NB4 (cell line): Measurements from ENCODE around the gene CERCAM.

ENCODE experiments used
- CTCF ChIP-seq: IDR thresholded peaks from one replicate; pipeline ENCODE4 v1.5.1; 2012; ENCODE audit warnings: low read depth, low read length
- MAX ChIP-seq: IDR thresholded peaks from 2 replicates; pipeline ENCODE4 v1.6.1; 2011; ENCODE audit warnings: low read depth, low read length
- MYC ChIP-seq: IDR thresholded peaks from 2 replicates; pipeline ENCODE4 v1.6.1; 2011; ENCODE audit warnings: low read depth, low read length
- POLR2A ChIP-seq: IDR thresholded peaks from 2 replicates; pipeline ENCODE4 v1.6.1; 2011; ENCODE audit warnings: mild to moderate bottlenecking; ENCODE audit not compliant: insufficient read length; ENCODE audit errors: extremely low read depth

- TF ChIP-seq POLR2A, result no peak
- no peak for TF ChIP-seq CTCF
- no peak for TF ChIP-seq MAX
- no peak for TF ChIP-seq MYC
Measured at GRCh38 chr9:128389395-128390149, 31.1 kb upstream of the CERCAM start.
